GM21717 (cell line): Measurements from ENCODE around the gene DNAJC13.

Experiments
- ATAC-seq: cut with Tn5 transposase; IDR thresholded peaks from one replicate; pipeline ENCODE4 v1.9.1; 2021; ENCODE audit warnings: mild to moderate bottlenecking, moderate library complexity; ENCODE audit not compliant: unreplicated experiment

DNAJC13 gene

DNA sequence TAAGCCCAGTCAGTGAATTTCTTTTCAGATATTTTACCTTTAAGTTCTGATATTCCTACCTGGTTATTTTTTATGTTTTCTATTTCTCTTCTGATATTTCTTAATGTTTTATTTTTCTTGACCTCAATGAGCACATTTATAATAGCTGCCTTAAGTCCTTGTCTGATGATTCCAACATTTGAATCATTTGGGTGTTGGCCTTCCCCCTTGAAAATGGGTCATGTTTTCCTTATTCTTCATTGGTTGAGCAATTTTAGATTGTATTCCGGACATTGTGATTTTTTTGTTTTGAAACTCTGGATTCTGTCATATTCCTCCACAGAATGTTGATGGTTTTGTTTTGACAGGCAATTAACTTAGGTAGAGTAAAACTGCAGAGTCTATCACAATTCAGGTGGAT lies 170.1 kb downstream of the DNAJC13 start:
- ATAC-seq = no peak
